ENCODE results near the gene NLRP2B. TPM values are rescaled to one million over a fixed set of nuclear protein-coding genes. Genes with fewer than 3 reads are reported as not detected.
"Not testable (repeated sequence)": the region's sequence is repeated elsewhere in the genome, so short reads cannot be mapped to it uniquely, and the experiment has no call there.

NLRP2B gene
- not detected for total RNA-seq
- 0.05 TPM for total RNA-seq (2013)

DNA sequence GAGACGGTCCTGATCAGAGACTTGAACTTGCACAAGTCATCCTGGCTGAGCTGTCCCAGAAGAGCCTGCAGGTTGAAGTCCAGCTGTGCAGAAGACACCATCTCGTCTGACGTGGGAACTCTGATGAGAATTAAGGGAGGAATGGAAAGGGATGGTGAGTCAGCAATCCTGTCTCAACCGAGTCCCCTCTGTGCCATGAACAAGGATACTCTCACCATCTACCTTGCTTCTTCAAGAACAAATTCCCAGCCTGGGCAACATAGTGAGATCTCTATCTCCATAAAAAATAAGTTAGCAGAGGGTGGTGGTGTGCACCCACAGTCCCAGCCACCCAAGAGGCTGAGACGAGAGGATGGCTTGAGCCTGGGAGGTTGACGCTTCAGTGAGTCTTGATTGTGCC, at the start of gene NLRP2B:
Gene NLRP2B, minus strand, starts transcription at position 101 of the 400 bp plus-strand sequence.
- H3K4me1 ChIP-seq (ENCODE audit: control insufficient read depth, insufficient read depth, low read length) = no peaks in the 10 kb centered on the region
- H3K36me3 Mint-ChIP-seq = no peaks in the 10 kb centered on the region
- H3K27ac ChIP-seq (ENCODE audit: low read length) = no peak within 1 kb of the TSS
- no peaks in the 10 kb centered on the region for H3K27me3 Mint-ChIP-seq (ENCODE audit: low read depth in 2 of 2)
- no peak within 1 kb of the TSS for H3K27ac Mint-ChIP-seq
- H3K36me3 ChIP-seq (ENCODE audit: control insufficient read depth, insufficient read depth, low read length) = no peaks in the 10 kb centered on the region
- H3K4me3 ChIP-seq (ENCODE audit: low read length) = no peak within 1 kb of the TSS
- H3K27me3 ChIP-seq (ENCODE audit: control insufficient read depth, insufficient read depth, low read length) = no peaks in the 10 kb centered on the region
- intact Hi-C loops (cut with micrococcal nuclease) = no loop called here
- TF ChIP-seq, protein P1, sequence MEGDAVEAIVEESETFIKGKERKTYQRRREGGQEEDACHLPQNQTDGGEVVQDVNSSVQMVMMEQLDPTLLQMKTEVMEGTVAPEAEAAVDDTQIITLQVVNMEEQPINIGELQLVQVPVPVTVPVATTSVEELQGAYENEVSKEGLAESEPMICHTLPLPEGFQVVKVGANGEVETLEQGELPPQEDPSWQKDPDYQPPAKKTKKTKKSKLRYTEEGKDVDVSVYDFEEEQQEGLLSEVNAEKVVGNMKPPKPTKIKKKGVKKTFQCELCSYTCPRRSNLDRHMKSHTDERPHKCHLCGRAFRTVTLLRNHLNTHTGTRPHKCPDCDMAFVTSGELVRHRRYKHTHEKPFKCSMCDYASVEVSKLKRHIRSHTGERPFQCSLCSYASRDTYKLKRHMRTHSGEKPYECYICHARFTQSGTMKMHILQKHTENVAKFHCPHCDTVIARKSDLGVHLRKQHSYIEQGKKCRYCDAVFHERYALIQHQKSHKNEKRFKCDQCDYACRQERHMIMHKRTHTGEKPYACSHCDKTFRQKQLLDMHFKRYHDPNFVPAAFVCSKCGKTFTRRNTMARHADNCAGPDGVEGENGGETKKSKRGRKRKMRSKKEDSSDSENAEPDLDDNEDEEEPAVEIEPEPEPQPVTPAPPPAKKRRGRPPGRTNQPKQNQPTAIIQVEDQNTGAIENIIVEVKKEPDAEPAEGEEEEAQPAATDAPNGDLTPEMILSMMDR (IDR thresholded peaks at IDR 0.05) = no peak
- no peaks in the 10 kb centered on the region for H3K4me1 Mint-ChIP-seq
- H3K9me3 ChIP-seq (ENCODE audit: control insufficient read depth, insufficient read depth, low read length) = peaks cover under 1% of the 10 kb centered on the region
- no peaks in the 10 kb centered on the region for H3K9me3 Mint-ChIP-seq
- WGBS (ENCODE audit: insufficient coverage) = 100% methylated on average over 2 of the region's 6 CpGs
- ATAC-seq (no peak), DNase-seq (no peak)
- H3K4me3 Mint-ChIP-seq = no peak within 1 kb of the TSS

DNA sequence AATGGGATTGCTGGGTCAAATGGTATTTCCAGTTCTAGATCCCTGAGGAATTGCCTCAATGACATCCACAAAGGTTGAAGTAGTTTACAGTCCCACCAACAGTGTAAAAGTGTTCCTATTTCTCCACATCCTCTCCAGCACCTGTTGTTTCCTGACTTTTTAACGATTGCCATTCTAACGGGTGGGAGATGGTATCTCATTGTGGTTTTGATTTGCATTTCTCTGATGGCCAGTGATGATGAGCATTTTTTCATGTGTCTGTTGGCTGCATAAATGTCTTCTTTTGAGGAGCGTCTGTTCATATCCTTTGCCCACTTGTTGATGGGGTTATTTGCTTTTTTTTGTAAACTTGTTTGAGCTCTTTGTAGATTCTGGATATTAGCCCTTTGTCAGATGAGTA, 45.9 kb upstream of the NLRP2B start:
- H3K4me3 ChIP-seq (ENCODE audit: low read length); H3K27me3 ChIP-seq (ENCODE audit: control insufficient read depth, insufficient read depth, low read length); H3K27ac ChIP-seq (ENCODE audit: low read length); H3K36me3 Mint-ChIP-seq; H3K27me3 Mint-ChIP-seq (ENCODE audit: low read depth in 2 of 2); DNase-seq; H3K27ac Mint-ChIP-seq; H3K4me3 Mint-ChIP-seq; H3K9me3 ChIP-seq (ENCODE audit: control insufficient read depth, insufficient read depth, low read length); ATAC-seq; intact Hi-C loops (cut with micrococcal nuclease); H3K4me1 ChIP-seq (ENCODE audit: control insufficient read depth, insufficient read depth, low read length); H3K4me1 Mint-ChIP-seq; H3K36me3 ChIP-seq (ENCODE audit: control insufficient read depth, insufficient read depth, low read length); H3K9me3 Mint-ChIP-seq: not testable (repeated sequence)
- WGBS (ENCODE audit: insufficient coverage) = no CpG with 5 or more reads among the region's 3 CpGs

DNA sequence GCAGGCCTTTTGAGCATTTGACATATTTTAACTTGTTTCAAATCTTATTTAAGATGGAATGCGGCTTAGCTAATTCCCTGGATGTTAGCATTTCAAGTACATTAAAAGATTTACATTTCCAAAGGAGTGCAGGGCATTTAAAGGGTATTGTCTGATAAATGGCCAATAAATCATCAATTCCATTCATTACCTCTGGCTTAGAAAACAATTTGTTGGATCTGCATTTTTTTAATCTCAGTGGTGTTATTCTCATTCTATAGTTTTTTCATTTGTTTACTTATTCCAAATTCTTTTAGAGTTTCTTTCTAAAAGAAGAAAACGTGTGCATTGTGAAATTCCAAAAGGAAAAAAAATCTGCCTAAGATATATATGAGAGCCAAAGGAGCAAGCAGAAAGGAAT, 1.3 kb upstream of the NLRP2B start:
- Histone ChIP-seq H3K36me3 (ENCODE audit: control insufficient read depth, insufficient read depth, low read length) (no peaks in the 10 kb centered on the region), H3K27ac (ENCODE audit: low read length) (no peak overlapping the region), H3K27me3 (ENCODE audit: control insufficient read depth, insufficient read depth, low read length) (no peaks in the 10 kb centered on the region), H3K9me3 (ENCODE audit: control insufficient read depth, insufficient read depth, low read length) (no peaks in the 10 kb centered on the region), H3K4me3 (ENCODE audit: low read length) (no peak overlapping the region), H3K4me1 (ENCODE audit: control insufficient read depth, insufficient read depth, low read length) (no peaks in the 10 kb centered on the region)
- TF ChIP-seq, protein P1 (IDR thresholded peaks at IDR 0.05) = no peak
- H3K4me1 Mint-ChIP-seq = no peaks in the 10 kb centered on the region
- H3K4me3 Mint-ChIP-seq = no peak overlapping the region
- ATAC-seq (no peak), DNase-seq (no peak)
- H3K36me3 Mint-ChIP-seq = no peaks in the 10 kb centered on the region
- H3K27ac Mint-ChIP-seq = no peak overlapping the region
- no peaks in the 10 kb centered on the region for H3K9me3 Mint-ChIP-seq
- no CpG with 5 or more reads among the region's 2 CpGs for WGBS (ENCODE audit: insufficient coverage)
- intact Hi-C loops (cut with micrococcal nuclease) = no loop called here
- H3K27me3 Mint-ChIP-seq (ENCODE audit: low read depth in 2 of 2) = no peaks in the 10 kb centered on the region

DNA sequence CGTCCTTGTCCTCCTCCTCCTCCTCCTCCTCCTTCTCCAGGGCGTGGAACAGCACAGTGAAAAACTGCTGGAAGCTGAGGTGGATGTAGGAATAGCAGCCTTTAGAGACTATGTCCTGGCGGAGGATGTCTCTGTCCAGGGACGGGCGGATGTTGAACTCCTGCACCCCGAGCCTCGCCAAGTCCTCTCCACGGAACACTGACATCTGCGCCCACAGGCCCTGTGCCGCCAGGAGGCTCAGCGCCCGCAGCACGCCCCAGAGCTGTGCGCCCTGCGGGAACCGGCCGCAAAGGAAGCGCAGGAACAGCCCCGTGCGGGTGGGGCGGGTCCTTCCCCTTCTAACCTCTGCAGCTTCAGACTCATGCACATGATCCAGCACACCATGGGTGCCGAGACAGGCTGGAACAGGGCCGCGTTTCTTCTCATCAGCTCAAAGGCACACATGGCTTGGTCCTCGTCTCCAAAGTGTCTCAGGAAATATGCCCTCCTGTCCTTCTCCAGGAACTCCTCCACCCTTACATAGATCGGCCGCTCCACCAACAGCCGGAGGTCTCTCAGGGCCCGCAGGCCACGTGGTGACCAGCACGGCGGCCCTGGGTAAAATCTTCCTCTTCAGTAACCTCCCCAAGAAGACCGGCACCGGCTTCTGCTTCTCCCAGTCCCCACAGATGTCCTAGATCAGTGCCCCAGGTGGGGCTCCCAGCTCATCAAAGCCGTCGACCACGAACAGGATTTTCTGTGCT, 1.2 kb downstream of the NLRP2B start:
- Mint-ChIP-seq H3K4me1 (no peaks in the 10 kb centered on the region), H3K36me3 (peaks cover under 1% of the 10 kb centered on the region), H3K9me3 (peaks cover 0 to 4% of the 10 kb centered on the region in 2 donors), H3K27me3 (ENCODE audit: low read depth in 2 of 2) (no peaks in the 10 kb centered on the region), H3K27ac (no peak overlapping the region), H3K4me3 (no peak overlapping the region)
- peaks cover 5% of the 10 kb centered on the region for H3K9me3 ChIP-seq (ENCODE audit: control insufficient read depth, insufficient read depth, low read length)
- no peak overlapping the region for H3K4me3 ChIP-seq (ENCODE audit: low read length)
- DNase-seq (no peak), ATAC-seq (no peak)
- no peaks in the 10 kb centered on the region for H3K4me1 ChIP-seq (ENCODE audit: control insufficient read depth, insufficient read depth, low read length)
- no peaks in the 10 kb centered on the region for H3K36me3 ChIP-seq (ENCODE audit: control insufficient read depth, insufficient read depth, low read length)
- WGBS (ENCODE audit: insufficient coverage) = 91% methylated on average over 33 of the region's 37 CpGs
- no peaks in the 10 kb centered on the region for H3K27me3 ChIP-seq (ENCODE audit: control insufficient read depth, insufficient read depth, low read length)
- intact Hi-C loops (cut with micrococcal nuclease) = no loop called here
- TF ChIP-seq, protein P1 (IDR thresholded peaks at IDR 0.05) = no peak
- H3K27ac ChIP-seq (ENCODE audit: low read length) = no peak overlapping the region

All from natural killer cell (primary cell).